OCI-LY7 (cell line): ENCODE results near the gene SNAP29.

ENCODE experiments used
- EZH2phosphoT487 ChIP-seq: fragments of 200-600 bp; sonication (generic); IDR thresholded peaks from 2 replicates; pipeline ENCODE4 v1.6.1; 2018; ENCODE audit warnings: low read depth, borderline replicate concordance, mild to moderate bottlenecking, mixed run types, antibody characterized with exemption, low read length, moderate library complexity, mixed read lengths
- TF ChIP-seq, protein P1 (sequence below): fragments of 200-600 bp; sonication (generic); conservative IDR thresholded peaks from 2 replicates; pipeline ENCODE4 v1.5.1; 2014; ENCODE audit warnings: mild to moderate bottlenecking, antibody characterized with exemption, low read length, moderate library complexity, mixed read lengths

DNA sequence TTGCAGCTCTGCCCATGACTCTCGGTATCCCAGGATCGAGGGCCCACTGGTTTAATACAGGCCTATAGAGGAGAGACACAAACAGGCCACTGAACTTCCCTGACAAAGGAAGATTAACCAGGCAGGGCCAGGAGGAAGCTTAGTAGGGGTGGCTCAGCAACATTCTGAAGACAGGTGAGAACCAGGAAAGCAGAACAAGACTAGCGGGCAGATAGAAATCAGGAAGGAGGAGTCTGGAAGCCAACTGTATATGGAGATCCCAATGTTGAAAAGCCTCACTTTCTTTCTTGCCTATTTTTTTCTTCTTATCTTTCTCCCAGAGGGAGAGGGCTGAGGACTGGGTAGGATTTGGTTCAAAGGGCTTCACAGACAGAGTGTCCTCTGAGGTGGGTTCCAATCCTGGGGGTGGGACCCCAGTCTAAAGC is 5.6 kb upstream of the SNAP29 start:
- TF ChIP-seq, protein P1, sequence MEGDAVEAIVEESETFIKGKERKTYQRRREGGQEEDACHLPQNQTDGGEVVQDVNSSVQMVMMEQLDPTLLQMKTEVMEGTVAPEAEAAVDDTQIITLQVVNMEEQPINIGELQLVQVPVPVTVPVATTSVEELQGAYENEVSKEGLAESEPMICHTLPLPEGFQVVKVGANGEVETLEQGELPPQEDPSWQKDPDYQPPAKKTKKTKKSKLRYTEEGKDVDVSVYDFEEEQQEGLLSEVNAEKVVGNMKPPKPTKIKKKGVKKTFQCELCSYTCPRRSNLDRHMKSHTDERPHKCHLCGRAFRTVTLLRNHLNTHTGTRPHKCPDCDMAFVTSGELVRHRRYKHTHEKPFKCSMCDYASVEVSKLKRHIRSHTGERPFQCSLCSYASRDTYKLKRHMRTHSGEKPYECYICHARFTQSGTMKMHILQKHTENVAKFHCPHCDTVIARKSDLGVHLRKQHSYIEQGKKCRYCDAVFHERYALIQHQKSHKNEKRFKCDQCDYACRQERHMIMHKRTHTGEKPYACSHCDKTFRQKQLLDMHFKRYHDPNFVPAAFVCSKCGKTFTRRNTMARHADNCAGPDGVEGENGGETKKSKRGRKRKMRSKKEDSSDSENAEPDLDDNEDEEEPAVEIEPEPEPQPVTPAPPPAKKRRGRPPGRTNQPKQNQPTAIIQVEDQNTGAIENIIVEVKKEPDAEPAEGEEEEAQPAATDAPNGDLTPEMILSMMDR = no peak
- no peak for TF ChIP-seq EZH2phosphoT487
